ENCODE data around the gene KCNIP4. TPM values are rescaled to one million over a fixed set of nuclear protein-coding genes. Genes with fewer than 3 reads are reported as not detected.

Gene KCNIP4
- total RNA-seq, 1 donor from 2014 or later: not detected

GRCh38 chr4:21901831-21902230, 46.7 kb downstream of the KCNIP4 start:
- intact Hi-C loops (cut with micrococcal nuclease): no loop called here

GRCh38 chr4:21901281-21901680, 47.3 kb downstream of the KCNIP4 start:
- intact Hi-C loops (cut with micrococcal nuclease): no loop called here

- intact Hi-C loops (cut with micrococcal nuclease): no loop called here
These were observed 48.4 kb downstream of the KCNIP4 start for GRCh38 chr4:21900211-21900610.

GRCh38 chr4:21898101-21898500, 50.5 kb downstream of the KCNIP4 start:
- intact Hi-C loops (cut with micrococcal nuclease): no loop called here

- intact Hi-C loops (cut with micrococcal nuclease): no loop called here
These were observed 51.8 kb downstream of the KCNIP4 start for GRCh38 chr4:21896767-21897166.

GRCh38 chr4:21893136-21893535, 55.4 kb downstream of the KCNIP4 start:
- intact Hi-C loops (cut with micrococcal nuclease): no loop called here

GRCh38 chr4:21890231-21890630, 58.3 kb downstream of the KCNIP4 start:
- intact Hi-C loops (cut with micrococcal nuclease): no loop called here

- intact Hi-C loops (cut with micrococcal nuclease): no loop called here
These were observed 60.2 kb downstream of the KCNIP4 start for GRCh38 chr4:21888195-21888976.

- intact Hi-C loops (cut with micrococcal nuclease): no loop called here
These were observed 61.1 kb downstream of the KCNIP4 start for GRCh38 chr4:21887481-21887880.

GRCh38 chr4:21885770-21886169, 62.8 kb downstream of the KCNIP4 start:
- intact Hi-C loops (cut with micrococcal nuclease): no loop called here

GRCh38 chr4:21885241-21885640, 63.3 kb downstream of the KCNIP4 start:
- intact Hi-C loops (cut with micrococcal nuclease): no loop called here

GRCh38 chr4:21884615-21885014, 64.0 kb downstream of the KCNIP4 start:
- intact Hi-C loops (cut with micrococcal nuclease): no loop called here

GRCh38 chr4:21882051-21882839, 66.3 kb downstream of the KCNIP4 start:
- intact Hi-C loops (cut with micrococcal nuclease): no loop called here

GRCh38 chr4:21879187-21879586, 69.4 kb downstream of the KCNIP4 start:
- intact Hi-C loops (cut with micrococcal nuclease): no loop called here

- intact Hi-C loops (cut with micrococcal nuclease): no loop called here
These were observed 71.9 kb downstream of the KCNIP4 start for GRCh38 chr4:21876711-21877110.

- intact Hi-C loops (cut with micrococcal nuclease): no loop called here
These were observed 75.4 kb downstream of the KCNIP4 start for GRCh38 chr4:21873145-21873544.

GRCh38 chr4:21872101-21872500, 76.5 kb downstream of the KCNIP4 start:
- intact Hi-C loops (cut with micrococcal nuclease): no loop called here

GRCh38 chr4:21869978-21870745, 78.4 kb downstream of the KCNIP4 start:
- intact Hi-C loops (cut with micrococcal nuclease): no loop called here

GRCh38 chr4:21864686-21865085, 83.9 kb downstream of the KCNIP4 start:
- intact Hi-C loops (cut with micrococcal nuclease): no loop called here

- intact Hi-C loops (cut with micrococcal nuclease): no loop called here
These were observed 85.7 kb downstream of the KCNIP4 start for GRCh38 chr4:21862917-21863316.

- intact Hi-C loops (cut with micrococcal nuclease): no loop called here
These were observed 89.6 kb downstream of the KCNIP4 start for GRCh38 chr4:21858971-21859370.

GRCh38 chr4:21856754-21857153, 91.8 kb downstream of the KCNIP4 start:
- intact Hi-C loops (cut with micrococcal nuclease): no loop called here

Data from T-helper 2 cell treated with Interferon-gamma antibody and Interleukin-4, amounts not matched to agents 100 ng/mL and 5 ng/mL, for 36 hours (primary cell).